CD14-positive monocyte (primary cell): ENCODE data around the gene OR52H1. TPM values are rescaled to one million over a fixed set of nuclear protein-coding genes. Genes with fewer than 3 reads are reported as not detected.

Experiments
- DNase-seq, 3 donors: peaks; one replicate each; pipeline ENCODE4 v3.0.0-alpha.2; 2011 to 2022
- H2AFZ ChIP-seq: 2 replicates; pipeline ENCODE4 v1.6.0; 2012; ENCODE audit warnings: mild to moderate bottlenecking, low read depth, low read length, inconsistent platforms; ENCODE audit not compliant: insufficient read depth, poor library complexity, severe bottlenecking
- H3K27ac ChIP-seq, 2 donors: 1 replicate in 1 of 2; 2 replicates in 1 of 2; pipeline ENCODE4 v1.5.1; 2012 to 2013; ENCODE audit warnings: low read length in 2 of 2, control low read depth in 1 of 2, inconsistent platforms in 1 of 2, low read depth in 1 of 2, mild to moderate bottlenecking in 1 of 2
- H3K27me3 ChIP-seq, 2 donors: one replicate each; pipeline versions ENCODE4 v1.6.0 to v1.6.1; 2011 to 2013; ENCODE audit warnings: low read length in 2 of 2; ENCODE audit not compliant: control insufficient read depth in 2 of 2, insufficient read depth in 2 of 2
- H3K36me3 ChIP-seq, 2 donors: replicated peaks in 1 of 2; 1 replicate in 1 of 2; 2 replicates in 1 of 2; pipeline versions ENCODE4 v1.5.1 to v1.6.1; 2012 to 2013; ENCODE audit warnings: low read length in 2 of 2, control low read depth in 1 of 2, inconsistent platforms in 1 of 2, mild to moderate bottlenecking in 1 of 2; ENCODE audit not compliant: insufficient read depth in 2 of 2, control insufficient read depth in 1 of 2
- H3K4me1 ChIP-seq, 2 donors: 1 replicate in 1 of 2; 2 replicates in 1 of 2; pipeline versions ENCODE4 v1.5.1 to v1.6.1; 2012 to 2013; ENCODE audit warnings: low read length in 2 of 2, control low read depth in 1 of 2, inconsistent platforms in 1 of 2, mild to moderate bottlenecking in 1 of 2, moderate library complexity in 1 of 2; ENCODE audit not compliant: insufficient read depth in 2 of 2, control insufficient read depth in 1 of 2
- H3K4me2 ChIP-seq: replicated peaks from 2 replicates; pipeline ENCODE3; 2012; ENCODE audit warnings: low read length, moderate library complexity, mild to moderate bottlenecking; ENCODE audit not compliant: poor library complexity, severe bottlenecking; ENCODE audit errors: extremely low read depth
- H3K4me3 ChIP-seq, 3 experiments: fragments of 200-600 bp in 1 of 3; sonication (generic) in 1 of 3; replicated peaks in 1 of 3; 1 replicate in 2 of 3; 2 replicates in 1 of 3; pipeline ENCODE4 v1.5.1; 2011 to 2013; ENCODE audit warnings: low read length in 3 of 3, mild to moderate bottlenecking in 3 of 3, control low read depth in 2 of 3, low read depth in 2 of 3, inconsistent platforms in 1 of 3, moderate library complexity in 1 of 3
- H3K79me2 ChIP-seq: 2 replicates; pipeline ENCODE4 v1.6.0; 2012; ENCODE audit warnings: mild to moderate bottlenecking, control low read depth, inconsistent platforms, low read length, moderate library complexity; ENCODE audit not compliant: insufficient read depth
- H3K9ac ChIP-seq: 2 replicates; pipeline ENCODE4 v1.6.0; 2017; ENCODE audit warnings: low read length, mild to moderate bottlenecking; ENCODE audit not compliant: insufficient read depth, poor library complexity, severe bottlenecking
- H3K9me3 ChIP-seq, 2 donors: replicated peaks in 1 of 2; 1 replicate in 1 of 2; 2 replicates in 1 of 2; pipeline versions ENCODE4 v1.5.1 to v1.6.1; 2012 to 2013; ENCODE audit warnings: low read length in 2 of 2, control low read depth in 1 of 2; ENCODE audit not compliant: control insufficient read depth in 1 of 2, insufficient read depth in 1 of 2
- H4K20me1 ChIP-seq: 2 replicates; pipeline ENCODE4 v1.6.0; 2012; ENCODE audit warnings: mild to moderate bottlenecking, low read length, control low read depth, moderate library complexity; ENCODE audit not compliant: insufficient read depth
- H3K27ac Mint-ChIP-seq, 7 donors: one replicate each; pipeline ENCODE4 v1.8.0; 2020; ENCODE audit warnings: mild to moderate bottlenecking in 7 of 7, mixed read lengths in 7 of 7, moderate library complexity in 6 of 7, inconsistent platforms in 2 of 7
- H3K27me3 Mint-ChIP-seq, 3 donors: one replicate each; pipeline ENCODE4 v1.8.0; 2021 to 2022; ENCODE audit warnings: low read depth in 3 of 3, mild to moderate bottlenecking in 3 of 3, mixed read lengths in 3 of 3, moderate library complexity in 3 of 3, inconsistent platforms in 1 of 3
- H3K36me3 Mint-ChIP-seq, 2 donors: one replicate each; pipeline ENCODE4 v1.8.0; 2020; ENCODE audit warnings: mixed read lengths in 2 of 2, inconsistent platforms in 1 of 2, mild to moderate bottlenecking in 1 of 2
- H3K4me1 Mint-ChIP-seq: one replicate; pipeline ENCODE4 v1.8.0; 2020; ENCODE audit warnings: mild to moderate bottlenecking, mixed read lengths
- H3K4me3 Mint-ChIP-seq, 2 donors: one replicate each; pipeline ENCODE4 v1.8.0; 2020; ENCODE audit warnings: mild to moderate bottlenecking in 2 of 2, mixed read lengths in 2 of 2, moderate library complexity in 1 of 2
- H3K9me3 Mint-ChIP-seq, 7 donors: one replicate each; pipeline ENCODE4 v1.8.0; 2020 to 2022; ENCODE audit warnings: mixed read lengths in 7 of 7, mild to moderate bottlenecking in 6 of 7, moderate library complexity in 6 of 7, inconsistent platforms in 2 of 7
- WGBS: methylation state at CpG from one replicate; pipeline ENCODE4 v1.1.5; 2013; ENCODE audit warnings: missing lambda C conversion rate; ENCODE audit not compliant: insufficient coverage; 5-methylcytosine and 5-hydroxymethylcytosine counted together
- intact Hi-C, 2 donors: fragments of 100-400 bp; cut with micrococcal nuclease; formaldehyde crosslinking; loops; one replicate each; pipeline versions ENCODE4 v1.15.0 to v1.15.1; 2023
- polyA plus RNA-seq, 3 donors: library from polyadenylated mRNA; depleted of rRNA in 1 of 3; unstranded in 2 of 3; stranded (reverse) in 1 of 3; fragments of 300-500 nt in 2 of 3; fragments of >200 nt in 1 of 3; fragmentation: Illumina TruSeq in 2 of 3; gene quantifications; 1 replicate in 2 of 3; 2 replicates in 1 of 3; pipeline ENCODE4 v1.2.3, GENCODE V29; 2012 to 2021
- TF ChIP-seq, protein P1 (sequence below): fragments of 200-600 bp; IDR thresholded peaks from one replicate; pipeline ENCODE4 v1.8.0; 2022; ENCODE audit warnings: antibody characterized with exemption, mild to moderate bottlenecking

OR52H1 gene
- polyA plus RNA-seq, 3 donors: not detected

DNA sequence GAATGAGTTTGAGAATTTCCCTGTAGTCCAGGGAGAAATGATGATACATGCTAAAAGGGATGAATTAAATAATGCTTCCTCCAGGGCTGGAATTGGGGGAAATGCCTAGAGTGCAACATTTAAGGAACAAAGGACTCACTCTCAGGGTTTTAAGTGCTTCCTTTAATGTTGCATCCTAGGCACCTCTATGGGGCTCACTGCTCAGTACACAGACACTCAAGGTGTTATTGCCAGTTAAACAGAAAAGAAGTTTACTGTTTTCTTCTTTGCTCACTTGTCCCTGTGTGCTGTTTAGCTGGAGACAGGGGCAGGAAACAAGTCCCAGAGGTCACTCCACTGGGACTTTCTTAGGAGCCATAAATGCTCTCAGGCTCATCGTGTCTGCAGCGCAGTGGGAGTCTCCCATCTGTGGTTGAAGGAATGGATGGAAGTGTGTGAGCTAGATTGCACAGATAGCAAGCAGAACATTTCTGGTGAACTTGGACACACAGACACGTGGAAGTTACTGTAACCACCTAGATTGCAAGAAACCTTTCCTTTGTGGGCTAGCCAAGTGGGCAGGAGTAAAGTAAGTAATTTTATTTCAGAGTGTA is 8.4 kb upstream of the OR52H1 start:
- Histone ChIP-seq H3K9me3 (no peaks in the 10 kb centered on the region), H3K4me2 (no peak overlapping the region), H3K36me3 (no peaks in the 10 kb centered on the region), H4K20me1 (no peaks in the 10 kb centered on the region), H3K27me3 (no peaks in the 10 kb centered on the region), H2AFZ (no peak overlapping the region), H3K4me3 (no peak overlapping the region), H3K4me1 (no peaks in the 10 kb centered on the region), H3K27ac (no peak overlapping the region), H3K79me2 (no peaks in the 10 kb centered on the region), H3K9ac (no peak overlapping the region)
- TF ChIP-seq, protein P1, sequence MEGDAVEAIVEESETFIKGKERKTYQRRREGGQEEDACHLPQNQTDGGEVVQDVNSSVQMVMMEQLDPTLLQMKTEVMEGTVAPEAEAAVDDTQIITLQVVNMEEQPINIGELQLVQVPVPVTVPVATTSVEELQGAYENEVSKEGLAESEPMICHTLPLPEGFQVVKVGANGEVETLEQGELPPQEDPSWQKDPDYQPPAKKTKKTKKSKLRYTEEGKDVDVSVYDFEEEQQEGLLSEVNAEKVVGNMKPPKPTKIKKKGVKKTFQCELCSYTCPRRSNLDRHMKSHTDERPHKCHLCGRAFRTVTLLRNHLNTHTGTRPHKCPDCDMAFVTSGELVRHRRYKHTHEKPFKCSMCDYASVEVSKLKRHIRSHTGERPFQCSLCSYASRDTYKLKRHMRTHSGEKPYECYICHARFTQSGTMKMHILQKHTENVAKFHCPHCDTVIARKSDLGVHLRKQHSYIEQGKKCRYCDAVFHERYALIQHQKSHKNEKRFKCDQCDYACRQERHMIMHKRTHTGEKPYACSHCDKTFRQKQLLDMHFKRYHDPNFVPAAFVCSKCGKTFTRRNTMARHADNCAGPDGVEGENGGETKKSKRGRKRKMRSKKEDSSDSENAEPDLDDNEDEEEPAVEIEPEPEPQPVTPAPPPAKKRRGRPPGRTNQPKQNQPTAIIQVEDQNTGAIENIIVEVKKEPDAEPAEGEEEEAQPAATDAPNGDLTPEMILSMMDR: no peak
- H3K27me3 Mint-ChIP-seq: peaks cover 0 to 7% (median 0%) of the 10 kb centered on the region in 3 donors
- intact Hi-C loops: no loop called here
- H3K4me3 Mint-ChIP-seq: no peak overlapping the region
- H3K36me3 Mint-ChIP-seq: no peaks in the 10 kb centered on the region
- DNase-seq: no peak
- no peak overlapping the region for H3K27ac Mint-ChIP-seq
- no peaks in the 10 kb centered on the region for H3K9me3 Mint-ChIP-seq
- 100% methylated on average over 2 of the region's 3 CpGs for WGBS
- no peaks in the 10 kb centered on the region for H3K4me1 Mint-ChIP-seq

GRCh38 chr11:5553343-5553742 is 5.0 kb upstream of the OR52H1 start:
- H3K9ac ChIP-seq: no peak overlapping the region
- Mint-ChIP-seq H3K36me3 (no peaks in the 10 kb centered on the region), H3K27ac (no peak overlapping the region), H3K4me1 (no peaks in the 10 kb centered on the region), H3K9me3 (peaks cover 0 to 3% (median 0%) of the 10 kb centered on the region in 7 donors), H3K4me3 (no peak overlapping the region), H3K27me3 (peaks cover 0 to 2% (median 0%) of the 10 kb centered on the region in 3 donors)
- H4K20me1 ChIP-seq: no peaks in the 10 kb centered on the region
- H3K27me3 ChIP-seq: no peaks in the 10 kb centered on the region
- H3K36me3 ChIP-seq: no peaks in the 10 kb centered on the region
- H3K4me1 ChIP-seq: no peaks in the 10 kb centered on the region
- intact Hi-C loops: no loop called here
- H2AFZ ChIP-seq: no peak overlapping the region
- TF ChIP-seq, protein P1: no peak
- H3K4me2 ChIP-seq: no peak overlapping the region
- no peak for DNase-seq
- no peak overlapping the region for H3K27ac ChIP-seq
- no peaks in the 10 kb centered on the region for H3K79me2 ChIP-seq
- no peak overlapping the region for H3K4me3 ChIP-seq
- H3K9me3 ChIP-seq: no peaks in the 10 kb centered on the region
